ENCODE measurements around the gene OXSR1.
"Not testable (repeated sequence)": the region's sequence is repeated elsewhere in the genome, so short reads cannot be mapped to it uniquely, and the experiment has no call there.

The OXSR1 gene

GRCh38 chr3:38284756-38285150 lies 119.4 kb downstream of the OXSR1 start:
- H3K9me3 Mint-ChIP-seq (ENCODE audit: low read depth): no peaks in the 10 kb centered on the region
- no peak overlapping the region for H3K27ac Mint-ChIP-seq
- H3K4me3 Mint-ChIP-seq: no peak overlapping the region
- H3K36me3 Mint-ChIP-seq: no peaks in the 10 kb centered on the region
- no peaks in the 10 kb centered on the region for H3K27me3 Mint-ChIP-seq
- no peaks in the 10 kb centered on the region for H3K4me1 Mint-ChIP-seq (ENCODE audit: low read depth)

GRCh38 chr3:38289286-38290217 lies 124.2 kb downstream of the OXSR1 start:
- H3K9me3 Mint-ChIP-seq (ENCODE audit: low read depth); H3K4me1 Mint-ChIP-seq (ENCODE audit: low read depth); H3K4me3 Mint-ChIP-seq; H3K27ac Mint-ChIP-seq; H3K36me3 Mint-ChIP-seq; H3K27me3 Mint-ChIP-seq: not testable (repeated sequence)

- not testable (repeated sequence) for H3K4me1 Mint-ChIP-seq (ENCODE audit: low read depth); H3K27ac Mint-ChIP-seq; H3K4me3 Mint-ChIP-seq; H3K9me3 Mint-ChIP-seq (ENCODE audit: low read depth); H3K36me3 Mint-ChIP-seq; H3K27me3 Mint-ChIP-seq
Measured at GRCh38 chr3:38297053-38297452, 131.7 kb downstream of the OXSR1 start.

GRCh38 chr3:38297537-38297936 lies 132.2 kb downstream of the OXSR1 start:
- Mint-ChIP-seq H3K27me3 (peaks cover 3% of the 10 kb centered on the region), H3K27ac (no peak overlapping the region), H3K9me3 (ENCODE audit: low read depth) (no peaks in the 10 kb centered on the region), H3K36me3 (no peaks in the 10 kb centered on the region), H3K4me1 (ENCODE audit: low read depth) (no peaks in the 10 kb centered on the region), H3K4me3 (no peak overlapping the region)

GRCh38 chr3:38297947-38298711 lies 132.8 kb downstream of the OXSR1 start:
- H3K4me3 Mint-ChIP-seq: no peak overlapping the region

More at GRCh38 chr3:38297947-38298711, 132.8 kb downstream of the OXSR1 start:
- H3K36me3 Mint-ChIP-seq: no peaks in the 10 kb centered on the region
- H3K9me3 Mint-ChIP-seq (ENCODE audit: low read depth): no peaks in the 10 kb centered on the region
- H3K27me3 Mint-ChIP-seq: peaks cover 3% of the 10 kb centered on the region
- no peak overlapping the region for H3K27ac Mint-ChIP-seq
- no peaks in the 10 kb centered on the region for H3K4me1 Mint-ChIP-seq (ENCODE audit: low read depth)
